Measurements from ENCODE around the gene RASSF8.

RASSF8 gene

GRCh38 chr12:26121323-26122060 is 163.0 kb downstream of the RASSF8 start:
- in situ Hi-C loops (cut with HindIII; ENCODE audit: low sequenced_read_pairs) = no loop called here

DNA sequence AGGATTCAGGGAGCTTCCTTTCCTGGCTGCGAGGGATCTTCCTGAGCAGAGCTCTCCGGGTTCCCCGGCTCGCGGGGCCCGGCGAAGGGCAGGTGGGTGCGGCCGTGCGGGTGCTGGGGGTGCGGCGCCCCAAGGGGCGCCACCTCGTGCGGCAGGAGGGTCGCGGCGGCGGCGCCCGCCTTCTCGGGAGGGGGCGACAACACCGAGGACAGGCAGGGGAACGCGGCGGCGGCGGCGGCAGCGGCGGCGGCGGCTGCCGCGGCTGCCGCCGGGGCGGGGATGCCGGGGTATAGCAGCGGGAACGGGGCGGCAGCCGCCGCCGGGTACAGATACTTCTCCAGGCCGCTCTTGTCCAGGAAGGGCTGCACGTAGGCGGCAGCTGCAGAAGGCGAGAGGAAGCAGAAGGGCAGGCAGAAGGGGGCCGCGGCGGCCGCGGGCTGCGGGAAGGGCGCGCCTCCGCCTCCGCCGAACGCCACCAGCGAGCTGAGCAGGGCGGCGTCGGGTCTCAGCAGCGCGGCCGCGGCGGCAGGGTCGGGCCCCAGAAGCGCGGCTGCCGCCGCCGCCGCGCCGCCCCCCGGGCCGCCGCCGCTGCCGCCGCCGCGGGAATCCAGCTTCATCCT is 163.7 kb downstream of the RASSF8 start:
- in situ Hi-C loops (cut with HindIII; ENCODE audit: low sequenced_read_pairs) = no loop called here

- in situ Hi-C loops (cut with HindIII; ENCODE audit: low sequenced_read_pairs) = no loop called here
Observed at GRCh38 chr12:26122681-26123481, 164.4 kb downstream of the RASSF8 start.

DNA sequence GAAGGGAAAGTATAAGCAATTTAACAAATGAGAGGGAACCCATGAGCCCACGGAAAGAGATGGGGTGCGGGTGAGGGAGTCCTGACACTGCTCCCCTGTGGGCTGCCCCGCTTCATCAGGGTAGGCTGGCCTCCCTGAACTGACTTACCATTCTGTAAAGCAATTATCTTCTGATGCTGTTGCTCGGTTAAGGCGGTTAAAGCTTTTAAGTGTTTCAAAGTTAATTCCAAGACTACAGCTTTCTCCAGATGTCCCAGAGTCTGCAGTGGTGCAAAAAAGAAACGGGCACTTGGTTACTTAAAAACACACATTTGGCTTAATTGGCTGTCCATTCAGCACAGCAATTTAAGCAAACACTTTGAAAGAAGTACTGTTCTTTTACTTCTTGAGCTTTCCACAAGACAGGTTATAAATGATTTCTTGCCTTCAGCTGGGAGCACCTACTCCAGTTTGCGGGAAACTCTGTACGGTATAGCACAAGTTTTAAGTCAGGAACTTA is 165.0 kb downstream of the RASSF8 start:
- in situ Hi-C loops (cut with HindIII; ENCODE audit: low sequenced_read_pairs) = no loop called here

DNA sequence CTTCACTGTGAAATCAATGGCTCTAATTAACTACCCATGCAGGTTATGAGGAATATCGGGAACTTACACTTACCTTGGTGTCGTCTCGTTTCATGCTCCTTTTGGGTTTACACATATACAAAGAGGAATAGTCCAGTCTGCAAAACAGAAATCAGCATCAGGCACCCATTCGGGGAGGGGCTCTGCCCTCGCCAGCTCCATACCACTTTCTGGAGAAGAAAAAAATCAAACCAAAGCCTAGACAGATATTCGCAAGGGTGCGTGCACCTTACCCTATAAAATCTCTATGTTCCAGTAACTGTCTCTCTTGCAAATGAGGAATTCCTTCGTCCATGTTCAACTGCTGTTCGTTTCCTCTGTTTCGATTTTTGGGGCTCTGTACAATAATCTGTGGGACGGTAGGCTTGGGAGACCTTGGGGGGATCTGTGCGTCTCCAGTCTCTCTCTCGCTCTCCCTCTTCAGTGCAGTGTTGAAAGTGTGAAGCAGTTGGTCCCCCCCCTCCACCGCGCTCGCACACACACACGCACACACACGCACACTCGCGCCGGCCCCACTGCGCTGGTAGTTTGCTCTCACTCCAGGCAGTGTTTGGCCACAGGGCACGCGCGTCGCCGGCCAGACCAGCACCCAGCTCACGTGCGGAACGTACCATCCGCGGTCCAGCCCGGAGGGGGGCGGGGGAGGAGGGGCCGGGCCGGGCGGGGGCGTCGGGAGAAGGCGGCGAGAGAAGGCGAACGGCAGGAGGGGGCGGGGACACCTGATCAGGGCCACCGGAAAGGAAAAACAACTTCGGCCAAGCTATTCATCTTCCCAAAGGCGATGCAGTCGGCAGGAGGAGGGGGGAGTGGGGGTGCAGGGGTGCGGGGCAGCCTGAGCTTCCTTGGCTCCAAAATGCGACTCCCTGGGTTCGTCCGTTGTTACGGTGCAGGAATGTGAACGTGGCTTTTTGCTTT is 166.2 kb downstream of the RASSF8 start, which contains the start of gene BHLHE41:
BHLHE41 (minus strand) TSS at position 592 of the 954 bp plus-strand sequence; CDS start at position 334, 258 bp downstream.
- in situ Hi-C loops (cut with HindIII; ENCODE audit: low sequenced_read_pairs) = no loop called here

DNA sequence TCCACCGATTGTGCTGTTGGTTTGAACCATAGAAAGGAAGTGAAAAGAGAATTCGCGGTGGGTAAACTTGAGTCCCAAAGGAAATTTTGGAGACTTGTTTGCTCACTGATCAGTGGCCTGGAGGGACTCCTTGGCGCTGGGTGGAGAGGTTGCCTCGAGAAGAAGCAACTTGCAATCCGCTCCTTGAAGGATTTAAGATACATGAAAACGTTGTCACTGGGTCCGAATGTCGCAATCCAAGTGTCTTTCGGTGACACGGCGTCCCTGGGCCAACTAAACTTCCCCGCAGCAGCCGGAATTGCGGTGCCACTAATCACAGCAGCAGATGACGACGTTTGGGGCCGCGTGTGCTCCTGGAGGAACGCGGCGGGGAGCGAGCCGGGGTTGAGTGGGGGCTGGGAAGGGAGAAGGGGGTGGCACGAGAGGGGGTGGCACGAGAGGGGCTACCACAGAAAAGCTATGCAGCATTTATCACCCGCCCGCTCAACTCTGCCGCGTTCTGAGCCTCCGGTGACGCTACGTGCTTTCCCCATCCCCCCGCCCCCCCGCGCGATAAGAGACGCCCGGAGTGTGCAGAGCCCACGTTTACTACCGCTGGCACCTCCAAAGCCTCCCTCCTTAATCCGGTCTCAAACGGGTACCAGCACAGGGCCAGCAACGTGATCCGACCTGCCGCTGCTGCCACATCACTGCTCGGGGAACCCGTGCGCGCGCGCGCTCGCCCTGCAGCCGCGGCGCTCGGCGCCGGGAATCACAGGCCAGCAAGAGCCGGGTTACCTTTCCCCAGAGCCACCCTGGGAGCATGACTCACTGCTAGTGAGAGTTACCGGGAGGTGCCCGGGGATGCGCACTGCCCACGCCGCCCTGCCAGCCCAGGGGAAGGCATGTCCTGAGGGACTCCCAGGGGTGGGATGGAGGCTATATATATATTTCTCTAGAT is 167.2 kb downstream of the RASSF8 start:
- in situ Hi-C loops (cut with HindIII; ENCODE audit: low sequenced_read_pairs) = no loop called here

DNA sequence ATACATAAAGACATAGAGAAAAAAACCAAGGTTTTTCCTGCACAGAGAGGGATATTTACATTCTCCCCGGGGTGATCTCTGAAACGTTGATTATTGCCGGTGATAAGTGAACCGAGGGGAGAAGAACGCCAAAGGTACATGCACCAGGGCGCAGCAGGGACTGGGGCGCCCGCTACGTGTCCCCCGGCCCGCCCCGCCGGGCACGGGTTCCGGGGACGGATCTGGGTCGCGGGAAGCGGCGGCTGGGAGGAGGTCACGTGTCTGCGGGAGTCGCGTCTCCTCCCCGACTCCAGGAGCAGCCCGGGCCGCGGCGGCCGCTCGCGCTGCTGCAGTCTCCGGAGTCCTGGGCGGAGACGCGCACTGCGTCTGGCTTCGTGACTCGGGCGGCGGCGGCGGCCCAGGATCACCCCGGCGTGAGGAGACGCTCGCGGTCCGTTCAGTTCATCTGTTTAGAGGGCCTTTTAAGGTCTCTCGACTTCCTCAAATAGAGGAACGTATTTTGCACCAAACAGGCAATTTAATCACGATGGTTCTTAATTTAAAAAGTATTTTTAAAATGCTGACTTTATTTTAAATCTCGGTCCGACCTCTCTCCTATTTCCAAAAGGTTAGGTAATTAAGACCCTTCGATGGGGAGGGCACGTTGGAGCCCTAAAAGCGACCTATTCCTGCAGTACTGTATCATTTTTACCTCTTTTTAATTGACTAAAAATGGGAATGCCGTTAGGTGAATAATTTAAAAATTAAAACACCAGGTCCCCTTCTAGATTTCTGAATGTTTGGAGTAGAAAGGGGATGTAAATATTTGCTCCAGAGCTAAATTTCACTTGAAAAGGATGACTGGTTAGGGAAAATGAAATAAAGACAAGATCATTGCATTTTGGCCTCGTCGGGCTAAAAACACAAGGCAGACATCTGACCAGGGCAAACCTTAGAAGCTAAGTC is 168.1 kb downstream of the RASSF8 start:
- in situ Hi-C loops (cut with HindIII; ENCODE audit: low sequenced_read_pairs) = no loop called here

DNA sequence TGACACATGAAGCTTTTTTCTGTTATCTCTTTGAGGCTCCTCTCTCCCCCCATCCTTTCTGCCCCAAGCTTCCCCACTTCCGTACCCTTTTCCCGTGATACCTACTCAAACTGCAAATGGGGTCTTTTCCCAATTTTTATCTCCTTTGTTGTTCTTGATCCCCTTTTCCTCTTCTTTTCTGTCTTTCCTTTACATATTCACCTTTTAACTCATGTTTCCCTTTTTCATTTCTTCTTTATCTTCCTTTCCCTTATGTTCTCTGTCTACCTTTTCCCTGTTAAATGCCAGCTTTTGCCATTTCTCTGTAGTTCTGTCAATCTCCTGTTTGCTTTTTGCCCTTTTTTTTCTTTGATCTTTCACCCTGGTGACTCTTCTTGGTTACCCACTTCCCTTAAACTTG is 168.9 kb downstream of the RASSF8 start:
- in situ Hi-C loops (cut with HindIII; ENCODE audit: low sequenced_read_pairs) = no loop called here

DNA sequence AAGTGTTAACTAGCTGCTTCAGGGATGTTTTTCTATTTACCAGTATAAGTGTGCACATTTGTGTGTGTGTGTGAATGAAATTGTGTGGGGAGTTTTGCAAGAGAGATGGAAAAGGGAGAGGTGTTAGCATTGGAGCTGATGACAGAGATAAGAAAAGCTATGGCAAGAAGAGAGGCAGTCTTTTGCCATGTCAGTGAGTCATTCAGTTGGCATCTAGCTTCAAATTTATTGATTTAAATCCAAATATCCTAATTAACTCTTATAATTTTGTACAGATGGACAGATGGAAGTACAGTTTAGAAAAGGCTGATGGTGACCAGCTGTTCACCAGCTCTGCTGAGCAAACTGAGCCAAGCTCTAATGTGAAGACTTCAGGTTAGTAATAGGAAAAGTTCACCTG is 169.7 kb downstream of the RASSF8 start:
- in situ Hi-C loops (cut with HindIII; ENCODE audit: low sequenced_read_pairs) = no loop called here

All from endothelial cell of hepatic sinusoid (primary cell).